ENCODE data around the gene STOM.

The STOM gene

DNA sequence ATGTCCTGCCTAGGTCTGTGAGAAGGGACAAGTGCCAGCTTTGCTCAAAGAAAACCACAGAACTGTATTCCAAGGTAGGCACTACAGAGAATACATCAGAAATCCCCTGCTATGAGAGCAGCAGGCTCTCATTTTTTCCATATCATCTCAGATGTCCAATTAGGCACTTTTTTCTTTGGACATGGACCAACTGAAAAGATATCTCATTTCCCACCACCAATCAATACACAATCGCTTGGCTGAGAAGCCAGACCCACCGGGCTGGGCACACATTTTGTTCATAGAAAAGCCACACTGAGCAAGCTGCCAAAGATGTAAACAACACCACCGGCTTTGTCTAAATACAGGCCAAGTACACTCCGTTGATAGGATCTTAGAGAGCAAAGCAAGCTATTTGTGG, 25.9 kb downstream of the STOM start:
- no peak for DNase-seq

GRCh38 chr9:121340676-121341392, 29.2 kb downstream of the STOM start:
- no peak for DNase-seq

- DNase-seq = no peak
Measured at GRCh38 chr9:121339437-121339836, 30.6 kb downstream of the STOM start.

GRCh38 chr9:121336665-121337064, 33.4 kb downstream of the STOM start:
- DNase-seq = no peak

DNA sequence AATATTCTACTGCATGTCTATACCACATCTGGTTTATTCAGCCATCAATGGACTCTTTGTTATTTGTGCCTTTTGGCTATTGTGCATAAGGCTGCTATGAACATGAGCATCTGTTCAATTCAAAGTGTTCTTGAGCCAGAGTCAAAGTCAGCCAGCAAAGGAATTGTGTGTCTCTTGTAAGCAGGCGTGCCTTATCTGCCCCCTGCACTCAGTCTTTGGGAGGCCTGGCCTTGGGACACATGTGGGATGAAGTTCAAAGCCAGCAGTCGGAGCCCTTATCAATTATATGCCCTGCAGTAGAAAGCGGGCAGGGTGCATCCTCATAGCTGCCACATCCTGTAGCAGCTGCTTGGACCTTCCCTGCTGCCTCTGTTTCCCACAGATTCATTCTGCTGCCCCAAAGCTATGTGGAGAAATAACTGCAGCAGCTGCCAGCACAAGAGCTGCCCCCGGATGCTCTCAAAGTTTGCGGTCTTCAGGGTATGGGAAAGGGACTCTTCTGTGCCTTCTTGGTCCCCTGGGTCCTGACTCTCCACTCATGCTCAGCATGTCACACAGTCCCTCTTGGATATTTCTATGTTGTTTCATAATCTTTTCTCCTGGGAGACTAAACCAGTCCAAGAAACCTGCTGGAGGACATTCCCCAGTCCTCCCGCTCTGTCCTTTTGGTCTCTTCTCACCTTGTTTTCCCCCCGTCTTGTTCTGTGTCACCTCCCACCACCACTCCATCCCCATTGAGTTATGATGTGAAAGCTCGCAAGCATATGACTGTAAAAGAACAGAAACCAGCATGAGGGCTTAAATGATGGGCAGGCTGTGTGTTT, 35.9 kb downstream of the STOM start:
- DNase-seq = no peak

GRCh38 chr9:121331992-121332685, 37.9 kb downstream of the STOM start:
- no peak for DNase-seq

GRCh38 chr9:121331549-121331948, 38.5 kb downstream of the STOM start:
- no peak for DNase-seq

DNA sequence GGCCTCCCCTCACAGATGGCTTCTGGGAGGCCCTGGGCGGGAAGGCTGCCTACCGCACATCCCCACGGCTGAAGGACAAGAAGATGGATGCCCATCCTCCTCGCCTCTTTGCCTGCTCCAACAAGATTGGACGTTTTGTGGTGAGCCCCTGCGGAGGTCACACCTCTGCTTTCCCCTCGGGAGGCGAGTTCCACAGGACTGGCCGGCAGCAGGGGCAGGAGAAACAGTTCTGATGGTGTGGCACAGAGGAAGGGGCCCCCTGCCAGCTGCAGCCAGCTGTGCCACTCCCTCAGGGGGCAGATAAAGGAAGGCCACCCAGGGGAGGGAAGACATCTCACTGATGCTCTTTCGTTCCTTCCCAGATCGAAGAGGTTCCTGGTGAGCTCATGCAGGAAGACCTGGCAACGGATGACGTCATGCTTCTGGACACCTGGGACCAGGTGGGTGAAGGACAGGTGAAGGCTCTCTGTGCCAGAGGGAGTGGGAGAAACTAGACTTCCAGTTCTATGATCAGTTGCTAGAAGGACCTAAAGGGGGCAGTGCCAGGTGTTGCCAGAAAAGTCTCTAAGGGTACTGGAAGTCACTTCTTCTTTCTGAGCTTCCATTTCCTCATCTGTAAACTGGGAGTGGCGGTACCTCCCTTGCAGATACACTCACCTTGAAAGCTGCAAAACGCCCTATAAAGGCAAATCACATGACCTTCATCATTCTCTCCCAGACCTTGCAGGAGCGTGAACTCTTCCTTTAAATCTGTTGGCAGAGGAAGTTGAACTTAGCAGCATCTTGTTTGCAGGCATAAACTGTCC, 41.0 kb downstream of the STOM start:
- DNase-seq = no peak

GRCh38 chr9:121328476-121328875, 41.6 kb downstream of the STOM start:
- DNase-seq = no peak

GRCh38 chr9:121326901-121327613, 43.0 kb downstream of the STOM start:
- DNase-seq = no peak

GRCh38 chr9:121326130-121326838, 43.8 kb downstream of the STOM start:
- DNase-seq = no peak

GRCh38 chr9:121325387-121325786, 44.7 kb downstream of the STOM start:
- DNase-seq = no peak

DNA sequence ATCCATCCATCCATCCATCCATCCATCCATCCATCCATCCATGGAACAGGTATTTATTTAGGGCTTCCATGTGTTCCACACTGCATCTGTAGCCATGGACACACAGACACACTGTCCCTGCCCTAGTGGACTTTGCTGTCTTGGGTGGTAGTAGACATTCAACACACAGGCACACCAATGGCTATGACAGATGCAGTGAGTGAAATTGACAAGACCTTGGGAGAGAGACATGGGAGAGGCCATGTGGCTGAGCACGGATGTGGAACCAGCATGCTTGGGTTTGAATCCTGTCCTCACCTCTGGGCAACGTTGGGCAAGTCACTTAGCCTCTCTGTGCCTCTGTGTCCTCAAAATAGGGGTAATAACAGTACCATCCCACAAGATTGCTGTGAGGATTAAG, 45.3 kb downstream of the STOM start:
- no peak for DNase-seq

DNA sequence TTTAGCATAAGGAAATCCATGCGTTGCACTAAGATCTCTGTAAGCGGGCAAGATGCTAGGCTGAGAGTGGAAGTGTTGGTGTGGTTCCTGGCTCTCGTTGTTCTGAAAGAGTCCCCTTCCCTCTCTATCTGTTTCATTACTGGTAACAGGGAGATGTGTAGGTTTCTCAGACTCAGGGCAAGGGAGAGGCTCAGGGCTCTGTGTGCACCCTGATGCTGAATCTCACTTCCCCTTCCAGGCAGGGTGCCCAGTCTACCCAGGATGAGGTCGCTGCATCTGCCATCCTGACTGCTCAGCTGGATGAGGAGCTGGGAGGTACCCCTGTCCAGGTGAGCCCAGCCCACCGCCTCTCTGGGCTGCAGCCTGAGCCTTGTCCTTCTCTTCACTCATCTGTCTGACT, 45.7 kb downstream of the STOM start:
- DNase-seq = no peak

DNA sequence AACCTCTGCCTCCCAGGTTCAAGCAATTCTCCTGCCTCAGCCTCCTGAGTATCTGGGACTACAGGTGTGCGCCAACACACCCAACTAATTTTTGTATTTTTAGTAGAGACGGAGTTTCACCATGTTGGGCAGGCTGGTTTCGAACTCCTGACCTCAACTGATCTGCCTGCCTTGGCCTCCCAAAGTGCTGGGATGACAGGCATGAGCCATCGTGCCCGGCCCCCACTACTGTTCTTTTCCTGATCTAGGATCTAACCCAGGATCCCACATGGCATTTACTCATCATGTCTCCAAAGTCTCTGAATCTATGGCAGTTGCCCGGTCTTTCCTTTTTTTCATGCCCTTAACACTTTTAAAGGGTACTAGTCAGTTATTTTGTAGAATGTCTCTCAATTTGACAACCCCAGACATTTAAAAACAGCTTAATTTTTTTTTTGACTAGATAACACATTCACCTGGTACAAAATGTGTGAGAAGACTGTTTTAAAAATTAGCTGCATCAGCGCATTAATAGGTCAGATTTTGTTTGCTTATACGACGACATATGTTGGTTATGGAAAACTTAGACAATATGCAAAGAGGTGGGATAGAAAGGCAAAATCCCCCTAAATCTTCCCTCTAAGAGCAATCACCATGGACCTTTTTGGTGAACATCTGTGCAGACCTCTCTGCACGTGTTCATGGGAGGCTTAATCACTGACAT, 46.5 kb downstream of the STOM start:
- no peak for DNase-seq

DNA sequence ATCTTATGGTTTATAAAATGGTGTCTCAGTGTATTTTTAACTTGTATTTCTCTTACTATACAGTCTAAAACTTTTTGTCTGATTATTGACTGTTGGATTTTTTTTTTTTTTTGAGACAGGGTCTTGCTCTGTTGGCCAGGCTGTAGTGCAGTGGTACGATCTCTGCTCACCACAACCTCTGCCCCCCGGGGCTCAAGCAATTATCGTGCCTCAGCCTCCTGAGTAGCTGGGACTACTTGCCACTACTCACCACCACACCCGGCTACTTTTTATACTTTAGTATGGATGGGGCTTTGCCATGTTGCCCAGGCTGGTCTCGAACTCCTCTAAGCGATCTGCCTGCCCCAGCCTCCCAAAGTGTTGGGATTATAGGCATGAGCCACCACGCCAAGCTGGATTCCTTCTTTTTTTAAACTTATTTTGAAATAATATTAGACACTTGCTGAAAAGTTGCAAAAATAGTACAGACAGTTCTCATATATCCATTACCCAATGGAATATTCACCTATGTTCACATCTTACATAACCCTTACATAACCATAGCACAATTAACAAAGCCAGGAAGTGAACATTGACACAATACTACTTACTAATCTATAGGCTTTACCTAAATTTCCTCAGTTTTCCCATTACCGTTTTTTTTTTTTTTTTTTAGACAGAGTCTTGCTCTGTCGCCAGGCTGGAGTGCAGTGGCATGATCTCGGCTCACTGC, 47.2 kb downstream of the STOM start:
- DNase-seq = no peak

DNA sequence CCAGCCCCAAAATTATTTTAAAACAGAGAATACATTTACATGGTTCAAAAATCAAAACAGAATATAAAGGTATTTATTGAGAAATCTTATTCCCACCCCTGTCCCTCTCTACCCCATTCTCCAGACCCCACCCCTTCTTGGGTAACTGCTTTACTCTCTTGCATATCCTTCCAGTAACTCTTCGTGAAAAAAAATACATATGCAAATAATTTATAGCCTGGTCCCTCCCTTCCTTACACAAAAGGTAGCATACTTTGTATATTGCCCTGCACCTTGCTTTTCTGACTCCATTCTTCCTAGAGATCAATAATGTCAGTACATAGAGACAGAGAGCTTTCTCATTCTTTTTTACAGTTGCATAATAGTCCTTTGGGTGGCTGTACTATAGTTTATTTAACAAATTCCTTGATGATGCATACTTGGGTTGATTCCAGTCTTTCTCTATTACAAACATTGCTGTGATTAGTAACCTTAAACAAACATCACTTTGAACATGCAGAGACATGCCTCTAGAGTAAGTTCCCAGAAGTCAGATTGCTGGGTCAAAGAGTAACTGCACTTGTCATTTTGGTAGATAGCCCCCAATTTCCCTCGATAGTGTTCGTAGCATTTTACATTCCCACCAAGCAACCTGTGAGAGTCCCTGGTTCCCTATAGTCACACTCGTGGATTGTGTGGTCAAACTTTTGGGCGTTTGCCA, 47.9 kb downstream of the STOM start:
- no peak for DNase-seq

- DNase-seq = no peak
Measured at GRCh38 chr9:121321016-121321503, 49.0 kb downstream of the STOM start.

- no peak for DNase-seq
Measured at GRCh38 chr9:121319383-121319780, 50.7 kb downstream of the STOM start.

Measured in activated CD4-positive, alpha-beta T cell treated with anti-CD3 and anti-CD28 coated beads, Interleukin-2, amount 50 U/mL, for 1 hour (primary cell).